Smooth muscle cell of the brain vasculature (primary cell): Measurements from ENCODE around the gene FFAR3.
"Not testable (repeated sequence)": the region's sequence is repeated elsewhere in the genome, so short reads cannot be mapped to it uniquely, and the experiment has no call there.

Experiments
- DNase-seq: peaks from one replicate; pipeline ENCODE4 v3.0.0-alpha.2; 2012; ENCODE audit warnings: low read depth, low spot score

The FFAR3 gene

GRCh38 chr19:35400773-35401100 is 42.5 kb downstream of the FFAR3 start:
- no peak for DNase-seq

- DNase-seq: not testable (repeated sequence)
These were observed 43.2 kb downstream of the FFAR3 start for GRCh38 chr19:35401416-35401815.

GRCh38 chr19:35403116-35403760 is 45.0 kb downstream of the FFAR3 start:
- no peak for DNase-seq

GRCh38 chr19:35404879-35405622 is 46.8 kb downstream of the FFAR3 start:
- no peak for DNase-seq

- no peak for DNase-seq
These were observed 49.4 kb downstream of the FFAR3 start for GRCh38 chr19:35407619-35408018.

- DNase-seq: no peak
These were observed 50.3 kb downstream of the FFAR3 start for GRCh38 chr19:35408284-35409171.

- DNase-seq: no peak
These were observed 50.9 kb downstream of the FFAR3 start for GRCh38 chr19:35409191-35409590.
